GM19238 (cell line): ENCODE data around the gene NUP210.

Source experiments
- DNase-seq: peaks from one replicate; pipeline ENCODE4 v3.0.0; 2011; ENCODE audit warnings: low spot score; ENCODE audit not compliant: insufficient read length

The NUP210 gene

DNA sequence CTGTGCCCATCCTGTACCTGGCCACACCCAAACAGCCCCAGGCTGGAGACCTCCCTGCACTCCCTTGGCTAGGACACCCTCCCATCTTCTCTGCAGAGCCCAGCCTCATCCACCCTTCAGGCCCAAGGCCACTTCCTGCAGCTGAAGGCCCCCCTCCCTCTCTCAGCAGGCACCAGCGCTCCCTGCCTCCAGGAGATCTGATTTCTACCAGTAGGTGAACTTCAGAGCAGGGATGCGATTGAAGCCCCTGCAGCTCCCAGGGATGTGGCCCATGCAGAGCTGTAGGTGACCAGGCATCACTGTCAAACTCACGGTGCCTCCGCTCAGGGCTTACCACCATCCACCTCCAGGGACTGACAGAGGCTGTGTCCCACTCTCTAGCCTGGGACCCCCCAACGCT is 96.3 kb downstream of the NUP210 start:
- no peak for DNase-seq

DNA sequence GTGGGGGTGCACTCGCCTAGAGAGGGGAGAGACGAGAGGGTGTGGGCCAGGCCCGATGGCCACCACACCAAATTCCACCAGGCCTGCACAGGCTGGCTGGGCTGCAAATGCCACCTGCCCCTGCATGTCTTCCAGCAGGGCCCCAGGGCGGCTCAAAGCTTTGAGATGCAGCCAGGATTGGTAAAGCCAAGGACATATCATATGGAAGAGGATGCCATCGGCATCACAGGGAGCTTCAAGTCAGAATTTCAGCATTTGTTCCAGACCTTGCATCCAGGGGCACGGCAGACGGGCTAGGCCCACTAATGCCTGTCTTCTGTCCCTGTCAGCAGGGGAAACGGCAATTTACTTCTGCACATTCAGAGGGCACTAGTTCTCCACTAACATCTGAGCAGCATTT is 97.8 kb downstream of the NUP210 start:
- no peak for DNase-seq

DNA sequence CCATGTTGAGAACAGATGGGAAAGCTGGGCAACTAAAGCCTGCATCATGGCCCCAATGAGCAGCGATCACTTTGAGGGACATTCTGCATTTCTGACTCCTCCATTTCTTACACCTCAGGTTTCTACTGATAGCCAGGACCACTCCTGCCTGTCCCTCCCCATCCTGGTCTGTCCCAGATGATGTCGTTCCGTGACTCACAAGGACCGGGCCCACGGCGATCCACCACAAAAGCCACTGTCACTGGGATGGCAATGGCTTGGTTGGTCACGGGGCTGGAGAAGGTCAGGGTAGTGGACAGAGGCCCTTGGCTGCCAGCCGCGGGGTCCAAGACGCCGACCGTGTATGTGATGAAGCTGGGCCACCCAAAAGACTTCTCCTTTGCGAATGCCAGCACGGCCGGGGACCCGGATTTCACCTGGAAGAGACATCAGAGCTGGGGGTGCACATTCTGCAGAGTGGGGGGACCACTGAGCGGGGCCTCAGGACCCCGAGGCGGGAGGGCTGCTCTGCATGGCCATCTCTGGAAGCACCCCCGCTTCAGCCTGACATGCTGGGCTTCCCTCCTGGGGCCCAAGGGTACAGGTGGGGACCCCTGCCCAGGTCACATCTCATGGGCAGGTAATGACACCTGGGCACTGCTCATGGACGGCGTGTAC is 100.4 kb downstream of the NUP210 start:
- no peak for DNase-seq

DNA sequence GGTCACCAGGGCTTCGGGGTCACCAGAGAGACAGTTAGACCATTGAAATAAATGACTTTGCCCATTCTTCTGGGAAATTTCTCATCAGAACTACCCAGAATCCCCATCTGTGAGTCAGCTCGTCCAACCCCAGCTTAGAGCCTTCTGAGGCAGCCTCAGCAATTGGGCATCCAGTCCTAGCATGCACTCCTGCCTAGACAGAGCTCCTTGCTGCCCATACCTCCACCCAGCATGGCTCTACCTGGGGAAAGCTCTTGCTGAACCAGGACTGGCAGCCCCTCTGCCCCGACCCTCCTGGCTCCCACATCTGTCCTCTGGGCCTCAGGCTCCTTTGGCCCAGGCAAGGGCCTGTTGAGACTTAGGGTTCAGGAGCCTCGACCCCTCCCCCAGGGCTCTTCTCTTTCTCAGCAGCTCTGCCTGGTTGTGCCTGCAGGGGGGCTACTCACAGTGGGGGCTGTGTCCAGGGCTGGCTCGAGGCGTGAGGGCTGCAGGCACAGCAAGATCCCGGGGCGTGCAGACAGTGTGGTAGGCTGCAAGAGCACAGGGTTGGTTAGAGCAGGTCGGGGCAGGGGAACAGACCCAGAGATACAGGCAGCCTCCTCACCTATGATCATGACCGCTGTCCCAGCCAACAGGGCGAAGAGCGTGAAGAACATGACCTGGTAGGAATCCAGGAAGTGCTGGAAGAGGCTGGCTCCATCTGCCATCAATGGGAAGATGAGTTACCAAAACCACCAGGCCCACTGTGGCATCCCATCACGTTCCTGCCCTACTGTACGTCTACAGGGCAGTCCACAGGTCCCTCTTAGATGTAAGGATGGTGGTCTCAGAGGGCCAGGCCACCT is 101.3 kb downstream of the NUP210 start:
- DNase-seq: no peak

DNA sequence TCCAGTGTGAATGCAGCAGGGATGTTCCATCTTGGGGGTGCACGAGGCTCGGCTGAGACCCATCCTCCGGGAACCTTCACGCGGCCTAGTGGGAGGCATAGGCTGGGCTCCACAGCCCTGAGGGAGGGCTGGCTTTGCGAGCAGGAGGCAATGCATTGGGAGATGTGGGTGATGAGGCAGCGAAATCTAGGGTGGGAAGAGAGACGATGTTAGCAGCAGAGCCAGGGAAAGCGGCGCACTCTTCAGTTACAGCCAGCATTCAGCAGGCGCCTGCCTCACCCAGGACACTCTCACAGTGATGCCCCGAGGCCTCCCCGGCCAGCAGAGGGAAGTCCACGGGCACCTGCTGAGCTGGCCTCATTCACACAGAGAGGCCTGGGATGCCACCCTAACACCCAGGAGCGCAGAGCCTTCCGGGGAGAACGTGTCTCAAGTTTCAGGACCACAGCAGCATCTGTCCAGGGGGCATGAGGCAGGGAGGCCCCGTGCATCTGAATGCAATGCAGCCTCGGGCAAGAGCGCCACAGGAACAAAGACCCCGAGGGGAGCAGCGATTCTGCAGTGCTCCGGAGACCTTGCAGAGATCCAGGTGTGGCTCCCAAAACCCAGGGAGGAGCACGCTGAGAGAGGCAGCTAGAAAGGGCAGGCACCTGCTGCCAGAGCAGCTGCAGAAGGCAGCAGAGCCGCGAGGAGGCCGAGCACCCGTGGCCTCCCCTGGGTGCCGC is 102.4 kb downstream of the NUP210 start:
- no peak for DNase-seq

DNA sequence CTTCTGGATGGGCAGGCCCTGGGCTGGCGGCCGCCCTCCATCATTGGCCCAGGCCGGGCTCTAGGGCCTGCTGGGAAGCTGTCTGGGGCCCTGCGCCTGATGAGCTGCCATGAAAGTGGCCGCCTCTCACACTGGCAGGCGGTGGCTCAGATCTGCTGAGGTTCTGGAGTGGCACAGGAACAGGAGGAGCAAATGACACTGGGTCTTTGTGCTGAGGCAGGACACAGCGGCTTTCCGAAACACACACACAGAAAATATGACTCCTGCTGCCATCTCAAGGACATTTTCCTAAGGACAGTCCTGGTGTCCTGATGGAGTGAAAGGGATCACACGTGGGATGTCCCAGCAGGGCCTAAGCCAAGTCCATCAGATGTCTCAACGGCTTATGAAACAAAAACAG is 103.5 kb downstream of the NUP210 start:
- no peak for DNase-seq

DNA sequence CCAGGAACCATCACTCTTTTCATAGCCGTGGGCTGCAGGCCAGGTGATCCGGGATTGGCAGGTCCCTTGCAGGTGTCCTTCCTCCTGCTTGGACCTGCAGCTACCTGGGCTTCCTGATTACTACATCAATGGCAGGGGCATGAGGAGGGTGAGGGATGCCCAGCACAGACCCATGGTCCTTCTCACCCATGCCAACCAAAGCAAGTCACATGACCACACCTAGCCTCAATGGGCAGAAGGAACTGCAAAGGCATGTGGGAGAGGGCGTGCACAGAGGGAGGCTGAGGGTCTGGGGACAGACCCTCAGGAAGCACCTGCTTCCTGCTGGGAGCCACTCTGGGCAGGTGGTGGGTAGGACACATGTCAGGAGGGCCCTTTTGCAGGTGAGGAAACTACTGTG is 105.2 kb downstream of the NUP210 start:
- no peak for DNase-seq

DNA sequence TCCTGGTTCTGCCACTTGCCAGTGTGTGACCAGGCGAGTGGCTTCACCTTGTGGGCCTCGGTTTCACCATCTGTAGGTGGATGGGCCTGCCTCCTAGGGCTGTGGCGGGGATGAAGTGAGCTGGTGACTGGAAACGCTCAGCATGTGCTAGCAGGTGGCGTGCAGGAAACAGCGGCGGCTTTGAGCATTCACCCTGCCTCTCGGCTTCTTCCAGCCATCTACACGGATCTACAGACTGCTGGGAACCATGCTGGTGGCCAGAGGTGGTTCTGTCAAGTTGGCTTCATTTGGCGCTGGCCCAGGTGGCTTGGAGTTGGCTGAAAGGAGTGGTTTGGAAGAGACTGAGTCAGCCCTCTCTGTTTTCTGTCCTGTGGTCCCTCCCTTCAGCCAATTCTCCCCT is 106.3 kb downstream of the NUP210 start:
- no peak for DNase-seq

DNA sequence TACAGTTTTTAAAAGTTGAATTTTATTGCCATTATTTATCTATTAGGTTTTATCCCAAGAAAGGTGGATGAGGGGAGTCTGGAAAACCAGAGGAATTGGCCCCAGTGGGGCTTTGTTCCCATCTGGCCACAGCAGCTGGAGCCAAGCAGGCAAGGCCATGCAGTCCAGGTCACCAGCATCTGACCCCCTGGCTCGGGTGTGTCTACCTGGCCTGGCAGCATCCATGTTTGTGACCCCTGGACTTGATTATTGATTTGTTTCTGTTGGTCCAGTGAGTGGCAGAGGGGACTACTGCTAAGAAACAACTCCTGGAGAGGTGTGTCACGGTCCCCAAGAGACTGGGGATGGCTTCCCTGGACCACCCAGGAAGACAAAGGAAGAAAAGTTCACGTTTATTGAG is 111.1 kb downstream of the NUP210 start:
- no peak for DNase-seq

DNA sequence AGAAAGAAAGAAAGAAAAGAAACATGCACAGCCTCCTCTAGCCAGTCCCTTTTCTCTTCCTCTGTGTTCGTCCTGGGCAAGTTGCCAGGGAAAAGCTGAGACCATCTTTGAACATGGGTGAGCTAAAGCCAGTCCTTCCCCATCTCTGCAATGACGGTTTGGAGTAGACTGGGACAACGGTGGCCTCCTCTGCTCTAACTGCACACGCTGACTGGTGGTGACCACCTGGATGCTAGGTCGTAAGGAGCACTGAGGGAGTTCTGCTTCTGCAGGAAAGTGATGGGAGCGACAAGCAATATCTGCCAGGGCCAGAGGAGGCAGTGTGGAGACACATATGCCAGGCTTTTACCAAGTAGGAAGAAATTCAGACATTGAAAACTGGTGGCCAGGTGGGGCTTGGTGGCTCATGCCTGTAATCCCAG is 111.7 kb downstream of the NUP210 start:
- DNase-seq: peak; percentile 57

DNA sequence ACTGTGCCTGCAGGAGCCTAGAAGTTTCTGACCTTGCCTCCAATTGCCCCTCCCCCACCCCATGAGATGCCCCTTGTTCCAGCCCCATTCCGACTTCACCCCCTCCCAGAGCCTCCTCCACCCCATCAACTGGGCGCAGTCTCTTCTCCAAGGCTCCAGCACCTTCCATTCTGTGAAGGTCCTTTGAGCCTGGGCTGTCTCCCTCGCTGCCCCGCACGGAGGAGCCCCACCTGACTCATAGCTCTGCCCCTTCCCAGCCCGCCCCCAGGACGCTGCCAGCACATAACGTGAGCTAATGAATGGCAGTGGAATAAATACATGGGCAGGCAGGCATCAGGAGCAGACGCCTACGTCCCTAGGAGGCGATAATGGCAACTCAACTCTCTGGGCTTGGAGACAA is 113.1 kb downstream of the NUP210 start:
- no peak for DNase-seq

DNA sequence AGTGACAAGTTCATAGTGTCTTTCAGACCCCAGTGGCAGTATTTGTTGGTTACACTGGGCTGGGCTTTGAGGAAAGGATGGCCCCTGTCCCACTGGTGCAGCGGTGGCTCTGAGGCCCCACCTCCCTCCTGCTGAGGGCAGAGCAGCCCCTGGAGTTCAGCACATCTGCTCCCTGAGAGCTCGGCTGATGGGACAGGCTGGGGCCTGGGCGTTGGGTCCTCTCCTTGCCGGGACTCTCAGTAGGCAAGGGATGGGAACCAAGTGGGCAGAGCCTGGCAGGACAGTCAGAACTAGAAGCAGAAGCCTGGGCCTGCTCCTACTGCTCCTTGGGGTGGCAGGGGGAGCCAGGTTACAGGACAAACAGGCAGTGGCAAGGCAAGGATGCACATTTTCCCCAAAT is 114.5 kb downstream of the NUP210 start:
- no peak for DNase-seq

DNA sequence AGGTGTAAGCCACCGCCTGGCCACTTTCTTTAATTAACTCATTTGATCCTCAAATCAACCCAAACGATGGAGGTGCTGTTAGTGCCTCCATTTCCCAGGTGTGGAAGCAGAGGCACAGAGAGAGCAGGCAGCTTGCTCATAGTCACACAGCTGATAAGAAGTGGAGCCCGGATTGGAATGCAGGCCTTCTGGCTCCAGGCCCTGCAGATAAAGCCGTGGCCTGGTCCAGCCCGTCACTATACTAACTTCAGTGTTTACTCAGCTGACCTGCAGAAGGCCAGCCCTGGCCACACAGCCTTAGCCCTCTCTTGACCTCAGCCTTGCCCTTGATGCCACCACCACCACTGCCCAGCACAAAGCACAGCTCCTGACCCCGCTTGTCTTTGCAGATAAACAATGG is 116.7 kb downstream of the NUP210 start:
- no peak for DNase-seq

DNA sequence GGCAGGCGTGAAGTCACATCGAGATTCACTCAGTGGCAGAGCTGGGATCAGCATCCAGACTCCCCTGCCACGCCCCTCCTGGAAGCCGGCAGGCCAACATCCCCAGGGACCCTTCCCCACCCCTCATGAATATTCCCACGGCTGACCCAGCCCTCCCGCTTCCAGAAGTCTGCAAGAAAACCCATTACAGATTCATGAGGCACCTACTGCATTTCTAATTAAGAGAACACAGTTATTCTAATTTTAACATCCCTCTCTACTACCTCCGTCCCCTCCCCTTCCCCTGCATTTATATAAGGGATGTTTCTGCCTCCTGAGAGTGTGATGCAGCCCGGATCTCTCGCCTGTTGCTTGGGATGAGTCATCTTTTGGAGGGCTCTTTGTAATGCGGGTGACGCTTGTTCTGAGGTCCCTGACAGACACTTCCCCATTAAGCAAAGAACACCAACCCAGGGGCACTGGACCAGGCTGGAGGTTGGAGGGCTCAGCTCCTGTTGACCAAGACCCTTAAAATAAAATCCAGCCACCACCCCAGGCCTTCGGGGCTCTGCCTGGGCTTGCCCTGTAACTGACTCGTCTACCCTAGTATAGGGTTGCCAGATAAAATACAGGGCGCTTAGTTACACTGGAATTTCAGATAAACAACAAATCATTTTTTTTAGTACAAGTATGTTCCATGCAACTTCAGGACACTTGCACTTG is 118.7 kb downstream of the NUP210 start:
- DNase-seq: no peak

DNA sequence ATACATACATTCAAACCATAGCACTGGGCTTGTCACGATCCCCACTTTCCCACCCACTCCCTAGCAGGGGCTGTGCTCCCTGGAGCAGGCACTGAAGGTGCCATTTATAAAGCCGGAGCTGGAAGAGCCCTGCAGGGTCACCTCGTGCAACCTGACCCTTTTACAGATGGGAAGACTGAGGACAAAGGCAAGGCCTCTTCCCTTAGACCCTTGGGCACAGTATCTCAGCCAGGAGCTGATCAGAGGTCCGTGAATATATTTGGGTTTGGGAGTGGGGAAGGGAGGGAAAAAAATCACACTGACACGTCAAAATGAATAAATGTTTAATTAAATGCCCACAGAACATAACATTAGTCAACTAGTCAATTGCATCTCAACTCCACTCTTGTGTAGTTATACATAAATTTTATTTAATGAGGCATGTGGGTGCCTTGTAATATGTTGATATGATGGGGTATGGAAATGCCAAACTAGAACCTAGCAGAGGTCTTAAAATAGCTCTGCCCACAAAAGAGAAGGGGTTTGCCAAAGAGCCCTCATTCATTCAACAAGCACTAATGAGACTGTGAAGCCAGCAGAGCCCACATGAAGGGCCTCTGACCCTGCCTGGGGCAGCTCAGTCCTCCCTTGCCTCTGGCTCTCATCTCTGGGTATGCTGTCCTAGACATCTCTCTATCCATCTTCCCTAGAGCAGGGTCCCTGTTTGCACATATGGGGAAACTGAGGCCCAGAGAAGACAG is 119.4 kb downstream of the NUP210 start:
- DNase-seq: no peak

DNA sequence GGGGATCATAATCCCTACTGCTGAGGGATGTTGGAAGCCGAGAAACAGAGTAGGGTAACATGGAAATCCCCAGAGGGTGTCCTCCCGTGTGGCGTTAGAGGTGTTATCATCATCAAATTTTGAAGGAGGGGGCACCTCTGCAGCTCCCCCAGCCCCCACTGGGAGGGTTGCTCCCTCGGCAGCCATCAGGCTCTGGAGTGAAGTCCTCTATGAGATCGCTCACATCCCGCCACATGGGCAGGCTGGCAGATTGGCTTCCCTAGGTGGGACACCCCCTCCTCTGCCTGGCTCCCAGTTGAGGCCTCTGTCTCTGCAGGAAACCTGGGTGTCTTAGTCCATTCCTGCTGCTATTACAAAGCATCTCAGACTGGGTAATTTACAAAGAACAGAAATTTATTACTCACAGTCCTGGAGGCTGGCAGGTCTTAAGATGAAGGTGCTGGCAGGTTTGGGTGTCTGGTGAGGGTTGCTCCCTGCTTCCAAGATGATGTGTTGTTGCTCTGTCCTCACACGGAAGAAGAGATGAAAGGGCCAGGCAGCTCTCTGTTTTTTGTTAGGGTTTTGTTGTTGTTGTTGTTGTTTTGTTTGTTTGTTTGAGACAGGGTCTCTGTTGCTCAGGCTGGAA is 120.5 kb downstream of the NUP210 start:
- no peak for DNase-seq

DNA sequence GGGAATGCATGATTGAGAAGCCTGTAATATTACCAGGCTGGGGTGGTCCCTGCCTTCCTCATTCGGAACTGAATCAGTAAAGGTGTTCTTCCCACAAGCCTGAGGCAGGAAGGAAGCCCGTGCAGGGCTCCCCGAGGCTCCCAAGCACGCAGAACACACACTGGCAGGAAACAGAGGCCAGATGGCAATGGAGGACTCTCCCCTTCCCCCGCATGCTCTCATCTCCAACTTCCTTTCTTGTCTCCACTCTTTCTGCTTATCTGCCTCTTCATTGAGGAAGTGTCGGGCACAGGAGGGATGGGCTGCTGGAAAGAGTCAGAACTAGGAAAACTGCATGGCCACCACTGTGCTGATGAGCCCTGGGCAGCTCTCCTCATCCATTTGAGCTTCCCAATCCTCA is 123.5 kb downstream of the NUP210 start:
- no peak for DNase-seq

DNA sequence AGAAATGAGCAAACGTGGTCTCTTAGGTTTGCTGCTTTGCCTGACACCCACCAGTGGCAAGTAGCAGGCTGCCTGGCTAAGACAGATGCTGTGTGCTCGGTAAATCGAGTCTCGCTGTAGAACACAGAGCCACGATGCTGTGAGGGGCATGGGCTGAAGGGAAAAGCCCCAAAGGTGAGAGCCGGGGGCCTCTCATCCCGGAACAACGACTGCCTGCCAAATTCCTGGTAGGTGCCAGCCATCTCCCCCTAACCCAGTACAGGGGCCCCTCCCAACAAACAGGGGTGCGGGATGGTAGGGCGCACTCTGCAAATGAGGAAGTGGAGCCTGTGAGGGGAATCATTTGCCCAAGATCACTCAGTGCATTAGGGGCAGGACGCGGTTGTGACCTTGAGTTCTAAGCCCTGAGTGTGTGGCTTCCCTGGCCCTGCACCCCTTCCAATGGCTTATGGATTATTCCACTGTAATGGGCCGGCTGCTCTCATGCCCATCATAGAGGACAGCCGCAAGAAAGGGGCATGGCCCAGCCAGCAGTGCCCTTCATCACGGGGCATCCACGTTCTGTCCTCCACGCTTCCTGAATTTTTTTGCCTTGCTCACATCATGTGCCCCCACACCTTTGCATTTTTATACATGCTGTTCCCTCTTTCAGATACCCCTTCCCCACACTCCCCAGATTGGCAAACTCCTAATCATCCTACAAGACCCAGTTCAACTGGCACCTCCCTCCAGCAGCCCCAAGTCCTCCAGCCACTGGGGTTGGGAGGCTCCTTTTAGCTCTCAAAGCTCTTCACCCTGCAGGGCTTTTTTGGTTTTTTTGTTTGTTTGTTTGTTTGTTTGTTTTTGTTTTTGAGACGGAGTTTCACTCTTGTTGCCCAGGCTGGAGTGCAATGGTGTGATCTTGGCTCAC is 125.4 kb downstream of the NUP210 start:
- DNase-seq: no peak

DNA sequence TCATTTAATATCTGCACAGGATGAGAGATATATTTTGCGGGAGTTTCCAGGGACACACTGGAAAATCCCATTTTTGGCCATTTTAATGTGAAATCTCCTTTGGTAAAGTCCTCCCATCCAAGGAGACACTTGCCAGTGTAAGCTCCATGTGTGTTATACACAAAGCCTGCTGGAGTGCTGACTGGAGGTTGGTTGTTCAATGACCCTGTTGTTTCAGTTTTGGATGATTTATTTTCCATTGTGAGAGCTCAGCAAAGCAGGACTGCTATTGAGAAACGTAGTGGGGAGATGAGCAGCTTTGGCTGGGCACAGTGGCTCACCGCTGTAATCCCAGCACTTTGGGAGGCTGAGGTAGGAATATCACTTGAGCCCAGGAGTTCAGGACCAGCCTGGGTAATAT is 127.7 kb downstream of the NUP210 start:
- DNase-seq: no peak

DNA sequence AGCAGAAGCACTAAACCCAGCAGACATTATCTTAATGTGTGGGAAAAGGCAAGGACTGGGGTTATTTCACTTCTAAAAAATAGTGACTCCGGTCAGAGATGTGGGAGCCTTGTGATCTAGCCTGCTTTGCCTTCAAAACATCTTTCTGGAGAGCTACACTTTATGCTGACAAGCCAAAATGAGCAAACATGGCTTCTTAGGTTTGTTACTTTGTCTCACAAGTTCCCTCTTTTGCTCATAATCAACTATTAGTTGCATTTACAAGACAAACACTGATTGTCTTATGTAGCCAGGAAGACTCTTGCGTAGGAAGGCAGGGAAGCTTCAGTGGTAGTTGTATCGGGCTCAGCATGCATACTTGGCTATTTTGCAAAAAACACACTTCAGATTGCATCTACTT is 129.2 kb downstream of the NUP210 start:
- no peak for DNase-seq
